Measurements from ENCODE around the gene LDLRAD3.

The LDLRAD3 gene

GRCh38 chr11:36230779-36231699 is 287.2 kb downstream of the LDLRAD3 start:
- Mint-ChIP-seq H3K4me3 (no peak overlapping the region), H3K36me3 (no peaks in the 10 kb centered on the region), H3K27ac (no peak overlapping the region), H3K4me1 (no peaks in the 10 kb centered on the region), H3K27me3 (peaks cover under 1% of the 10 kb centered on the region), H3K9me3 (no peaks in the 10 kb centered on the region)
- ATAC-seq = no peak

- H3K27me3 Mint-ChIP-seq = peaks cover 12% of the 10 kb centered on the region
- H3K4me1 Mint-ChIP-seq = no peaks in the 10 kb centered on the region
- no peaks in the 10 kb centered on the region for H3K9me3 Mint-ChIP-seq
- H3K36me3 Mint-ChIP-seq = no peaks in the 10 kb centered on the region
- no peak for ATAC-seq
- H3K27ac Mint-ChIP-seq = no peak overlapping the region
- H3K4me3 Mint-ChIP-seq = no peak overlapping the region
These were observed 289.3 kb downstream of the LDLRAD3 start for GRCh38 chr11:36233204-36233603.

GRCh38 chr11:36234825-36235224 is 291.0 kb downstream of the LDLRAD3 start:
- Mint-ChIP-seq H3K36me3 (no peaks in the 10 kb centered on the region), H3K27ac (no peak overlapping the region), H3K4me3 (no peak overlapping the region), H3K4me1 (no peaks in the 10 kb centered on the region), H3K27me3 (peaks cover 12% of the 10 kb centered on the region), H3K9me3 (peaks cover 2% of the 10 kb centered on the region)
- no peak for ATAC-seq

- ATAC-seq = no peak
- Mint-ChIP-seq H3K9me3 (peaks cover 2% of the 10 kb centered on the region), H3K4me3 (no peak overlapping the region), H3K36me3 (no peaks in the 10 kb centered on the region), H3K27me3 (peaks cover 12% of the 10 kb centered on the region), H3K4me1 (no peaks in the 10 kb centered on the region), H3K27ac (no peak overlapping the region)
These were observed 291.9 kb downstream of the LDLRAD3 start for GRCh38 chr11:36235750-36236149.

- ATAC-seq = no peak
- H3K4me1 Mint-ChIP-seq = no peaks in the 10 kb centered on the region
- H3K27me3 Mint-ChIP-seq = peaks cover 21% of the 10 kb centered on the region
These were observed 293.5 kb downstream of the LDLRAD3 start for GRCh38 chr11:36237391-36237790.

GRCh38 chr11:36238036-36238631 is 294.3 kb downstream of the LDLRAD3 start:
- Mint-ChIP-seq H3K27me3 (peaks cover 24% of the 10 kb centered on the region), H3K27ac (no peak overlapping the region), H3K9me3 (peaks cover 2% of the 10 kb centered on the region), H3K4me3 (no peak overlapping the region), H3K36me3 (no peaks in the 10 kb centered on the region), H3K4me1 (no peaks in the 10 kb centered on the region)
- ATAC-seq = no peak

More at GRCh38 chr11:36237391-36237790, 293.5 kb downstream of the LDLRAD3 start:
- no peak overlapping the region for H3K27ac Mint-ChIP-seq
- H3K36me3 Mint-ChIP-seq = no peaks in the 10 kb centered on the region
- peaks cover 2% of the 10 kb centered on the region for H3K9me3 Mint-ChIP-seq
- H3K4me3 Mint-ChIP-seq = no peak overlapping the region

- H3K27ac Mint-ChIP-seq = no peak overlapping the region
- no peak overlapping the region for H3K4me3 Mint-ChIP-seq
- H3K9me3 Mint-ChIP-seq = peaks cover 2% of the 10 kb centered on the region
- H3K27me3 Mint-ChIP-seq = peaks cover 32% of the 10 kb centered on the region
- no peak for ATAC-seq
- H3K36me3 Mint-ChIP-seq = no peaks in the 10 kb centered on the region
- no peaks in the 10 kb centered on the region for H3K4me1 Mint-ChIP-seq
These were observed 295.0 kb downstream of the LDLRAD3 start for GRCh38 chr11:36238881-36239280.

- no peak overlapping the region for H3K4me3 Mint-ChIP-seq
- H3K27me3 Mint-ChIP-seq = peaks cover 32% of the 10 kb centered on the region
- H3K27ac Mint-ChIP-seq = no peak overlapping the region
These were observed 295.8 kb downstream of the LDLRAD3 start for GRCh38 chr11:36239636-36240035.

GRCh38 chr11:36240173-36240572 is 296.3 kb downstream of the LDLRAD3 start:
- H3K9me3 Mint-ChIP-seq = peaks cover 2% of the 10 kb centered on the region
- ATAC-seq = no peak
- H3K27ac Mint-ChIP-seq = no peak overlapping the region
- no peak overlapping the region for H3K4me3 Mint-ChIP-seq
- H3K36me3 Mint-ChIP-seq = no peaks in the 10 kb centered on the region
- peaks cover 32% of the 10 kb centered on the region for H3K27me3 Mint-ChIP-seq
- no peaks in the 10 kb centered on the region for H3K4me1 Mint-ChIP-seq

More at GRCh38 chr11:36239636-36240035, 295.8 kb downstream of the LDLRAD3 start:
- Mint-ChIP-seq H3K4me1 (no peaks in the 10 kb centered on the region), H3K36me3 (no peaks in the 10 kb centered on the region), H3K9me3 (peaks cover 2% of the 10 kb centered on the region)
- no peak for ATAC-seq

- Mint-ChIP-seq H3K4me1 (no peaks in the 10 kb centered on the region), H3K4me3 (no peak overlapping the region), H3K27ac (no peak overlapping the region), H3K9me3 (peaks cover 2% of the 10 kb centered on the region), H3K27me3 (peaks cover 32% of the 10 kb centered on the region), H3K36me3 (no peaks in the 10 kb centered on the region)
- no peak for ATAC-seq
These were observed 296.9 kb downstream of the LDLRAD3 start for GRCh38 chr11:36240801-36241200.

- Mint-ChIP-seq H3K27me3 (peaks cover 27% of the 10 kb centered on the region), H3K27ac (no peak overlapping the region), H3K4me3 (no peak overlapping the region), H3K4me1 (no peaks in the 10 kb centered on the region), H3K36me3 (no peaks in the 10 kb centered on the region), H3K9me3 (peaks cover 2% of the 10 kb centered on the region)
- no peak for ATAC-seq
These were observed 297.6 kb downstream of the LDLRAD3 start for GRCh38 chr11:36241497-36241896.

- Mint-ChIP-seq H3K27ac (no peak overlapping the region), H3K4me3 (no peak overlapping the region), H3K36me3 (no peaks in the 10 kb centered on the region), H3K9me3 (no peaks in the 10 kb centered on the region), H3K27me3 (peaks cover 32% of the 10 kb centered on the region), H3K4me1 (no peaks in the 10 kb centered on the region)
- ATAC-seq = no peak
These were observed 299.8 kb downstream of the LDLRAD3 start for GRCh38 chr11:36243641-36244040.

GRCh38 chr11:36247493-36247892 is 303.6 kb downstream of the LDLRAD3 start:
- no peak for ATAC-seq
- Mint-ChIP-seq H3K27me3 (peaks cover 51% of the 10 kb centered on the region), H3K4me3 (no peak overlapping the region), H3K4me1 (no peaks in the 10 kb centered on the region), H3K36me3 (no peaks in the 10 kb centered on the region), H3K27ac (no peak overlapping the region), H3K9me3 (peaks cover 3% of the 10 kb centered on the region)

GRCh38 chr11:36248436-36248835 is 304.6 kb downstream of the LDLRAD3 start:
- Mint-ChIP-seq H3K4me3 (no peak overlapping the region), H3K27ac (no peak overlapping the region), H3K27me3 (peaks cover 44% of the 10 kb centered on the region), H3K4me1 (no peaks in the 10 kb centered on the region), H3K36me3 (no peaks in the 10 kb centered on the region), H3K9me3 (peaks cover 3% of the 10 kb centered on the region)
- ATAC-seq = no peak

- ATAC-seq = no peak
- peaks cover 39% of the 10 kb centered on the region for H3K27me3 Mint-ChIP-seq
- no peak overlapping the region for H3K4me3 Mint-ChIP-seq
- H3K4me1 Mint-ChIP-seq = no peaks in the 10 kb centered on the region
- peaks cover 3% of the 10 kb centered on the region for H3K9me3 Mint-ChIP-seq
- H3K27ac Mint-ChIP-seq = no peak overlapping the region
- H3K36me3 Mint-ChIP-seq = no peaks in the 10 kb centered on the region
These were observed 305.4 kb downstream of the LDLRAD3 start for GRCh38 chr11:36249246-36249645.

- Mint-ChIP-seq H3K4me1 (no peaks in the 10 kb centered on the region), H3K36me3 (no peaks in the 10 kb centered on the region), H3K27ac (no peak overlapping the region), H3K9me3 (peaks cover 3% of the 10 kb centered on the region), H3K27me3 (peaks cover 39% of the 10 kb centered on the region), H3K4me3 (no peak overlapping the region)
- no peak for ATAC-seq
These were observed 308.0 kb downstream of the LDLRAD3 start for GRCh38 chr11:36251823-36252222.
